ENCODE results near the gene OSBP.

OSBP gene

DNA sequence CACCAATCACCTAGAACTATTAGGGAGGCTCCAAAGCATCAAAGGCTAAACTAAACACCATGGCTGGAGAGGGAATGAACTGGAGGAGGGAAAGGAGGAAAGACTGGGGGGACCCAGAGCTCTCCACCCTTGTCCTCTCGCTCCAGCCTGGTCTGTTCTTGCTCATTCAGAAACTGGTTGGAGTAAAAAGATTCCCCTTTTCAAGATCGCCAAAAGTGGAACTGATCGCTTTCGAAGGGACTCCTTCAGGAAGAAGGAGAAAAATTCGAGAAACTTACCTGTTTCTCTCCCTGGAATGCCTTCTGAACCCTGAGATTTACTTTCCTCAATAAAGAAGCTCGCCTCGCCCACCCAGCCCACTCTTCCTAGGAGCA is 57.3 kb downstream of the OSBP start:
- DNase-seq (ENCODE audit: low spot score) = no peak
- TF ChIP-seq, protein P1, sequence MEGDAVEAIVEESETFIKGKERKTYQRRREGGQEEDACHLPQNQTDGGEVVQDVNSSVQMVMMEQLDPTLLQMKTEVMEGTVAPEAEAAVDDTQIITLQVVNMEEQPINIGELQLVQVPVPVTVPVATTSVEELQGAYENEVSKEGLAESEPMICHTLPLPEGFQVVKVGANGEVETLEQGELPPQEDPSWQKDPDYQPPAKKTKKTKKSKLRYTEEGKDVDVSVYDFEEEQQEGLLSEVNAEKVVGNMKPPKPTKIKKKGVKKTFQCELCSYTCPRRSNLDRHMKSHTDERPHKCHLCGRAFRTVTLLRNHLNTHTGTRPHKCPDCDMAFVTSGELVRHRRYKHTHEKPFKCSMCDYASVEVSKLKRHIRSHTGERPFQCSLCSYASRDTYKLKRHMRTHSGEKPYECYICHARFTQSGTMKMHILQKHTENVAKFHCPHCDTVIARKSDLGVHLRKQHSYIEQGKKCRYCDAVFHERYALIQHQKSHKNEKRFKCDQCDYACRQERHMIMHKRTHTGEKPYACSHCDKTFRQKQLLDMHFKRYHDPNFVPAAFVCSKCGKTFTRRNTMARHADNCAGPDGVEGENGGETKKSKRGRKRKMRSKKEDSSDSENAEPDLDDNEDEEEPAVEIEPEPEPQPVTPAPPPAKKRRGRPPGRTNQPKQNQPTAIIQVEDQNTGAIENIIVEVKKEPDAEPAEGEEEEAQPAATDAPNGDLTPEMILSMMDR (IDR thresholded peaks at IDR 0.05; ENCODE audit: borderline replicate concordance, control extremely low read depth, extremely low read depth, insufficient read depth, missing control alignments) = no peak
- in situ Hi-C loops (cut with MboI; ENCODE audit: low sequenced_read_pairs, unreplicated experiment) = loop anchor here (10.0 kb wide), 1 partner anchor 107 kb away; the partner anchor contains the start of gene PATL1

DNA sequence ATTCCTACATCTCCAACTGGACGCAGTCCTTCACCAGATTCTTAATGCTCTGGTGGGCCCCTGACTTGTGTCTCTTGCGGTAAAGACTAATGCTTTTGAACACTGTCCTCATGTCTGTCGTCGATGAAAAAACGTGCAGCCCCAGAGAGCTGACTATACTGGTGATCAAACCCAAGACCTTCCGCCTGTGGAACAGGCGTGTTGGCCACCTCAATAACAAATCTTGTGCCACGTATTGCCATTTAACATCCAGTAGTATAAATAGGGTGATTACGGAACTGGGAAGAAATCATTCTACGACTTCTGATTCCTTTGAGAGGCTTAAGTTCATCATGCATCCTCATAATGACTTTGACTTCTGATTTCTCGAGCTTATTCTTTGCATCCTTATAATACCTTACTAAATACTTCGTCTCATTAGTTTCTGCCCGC is 58.6 kb downstream of the OSBP start:
- TF ChIP-seq, protein P1 (IDR thresholded peaks at IDR 0.05; ENCODE audit: borderline replicate concordance, control extremely low read depth, extremely low read depth, insufficient read depth, missing control alignments) = no peak
- in situ Hi-C loops (cut with MboI; ENCODE audit: low sequenced_read_pairs, unreplicated experiment) = loop anchor here (10.0 kb wide), 1 partner anchor 108 kb away; the partner anchor contains the start of gene PATL1
- DNase-seq (ENCODE audit: low spot score) = no peak

DNA sequence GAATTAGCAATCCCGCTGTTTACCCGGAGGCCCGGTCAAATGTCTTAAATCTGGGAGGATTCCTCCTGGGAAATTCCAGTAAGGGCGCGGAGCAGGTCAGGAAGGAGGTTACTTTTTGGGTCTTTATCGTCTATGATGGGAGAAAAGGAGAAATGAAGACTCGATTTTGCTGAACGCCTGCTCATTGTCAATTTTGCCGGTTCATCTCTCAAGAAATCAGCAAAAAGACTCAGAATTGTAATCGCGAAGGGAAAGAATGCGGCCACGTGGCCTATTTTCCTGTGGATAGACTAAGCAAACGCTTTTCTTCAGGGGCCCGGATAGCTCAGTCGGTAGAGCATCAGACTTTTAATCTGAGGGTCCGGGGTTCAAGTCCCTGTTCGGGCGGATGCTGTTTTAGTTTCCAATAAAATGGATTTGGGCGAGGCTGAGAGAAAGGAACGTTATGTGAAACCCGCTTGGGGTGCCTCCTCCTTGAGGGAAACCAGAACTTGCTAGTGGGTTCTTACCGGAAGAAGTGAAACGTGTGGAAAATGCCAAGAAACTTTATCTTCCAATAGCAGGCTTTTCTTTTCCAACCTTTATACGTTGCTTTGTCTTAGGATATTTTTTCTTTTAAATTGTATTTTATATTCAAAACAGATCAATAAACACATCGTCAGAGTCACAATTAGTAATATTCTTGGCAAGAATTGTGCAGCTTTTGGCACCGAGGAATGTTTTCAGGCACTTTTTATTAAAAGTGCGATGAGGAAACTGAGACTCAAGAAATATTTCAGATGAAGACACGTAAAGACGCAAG is 59.3 kb downstream of the OSBP start:
- no peak for DNase-seq (ENCODE audit: low spot score)
- TF ChIP-seq, protein P1 (IDR thresholded peaks at IDR 0.05; ENCODE audit: borderline replicate concordance, control extremely low read depth, extremely low read depth, insufficient read depth, missing control alignments) = no peak
- in situ Hi-C loops (cut with MboI; ENCODE audit: low sequenced_read_pairs, unreplicated experiment) = loop anchor here (10.0 kb wide), 1 partner anchor 108 kb away; the partner anchor contains the start of gene PATL1

DNA sequence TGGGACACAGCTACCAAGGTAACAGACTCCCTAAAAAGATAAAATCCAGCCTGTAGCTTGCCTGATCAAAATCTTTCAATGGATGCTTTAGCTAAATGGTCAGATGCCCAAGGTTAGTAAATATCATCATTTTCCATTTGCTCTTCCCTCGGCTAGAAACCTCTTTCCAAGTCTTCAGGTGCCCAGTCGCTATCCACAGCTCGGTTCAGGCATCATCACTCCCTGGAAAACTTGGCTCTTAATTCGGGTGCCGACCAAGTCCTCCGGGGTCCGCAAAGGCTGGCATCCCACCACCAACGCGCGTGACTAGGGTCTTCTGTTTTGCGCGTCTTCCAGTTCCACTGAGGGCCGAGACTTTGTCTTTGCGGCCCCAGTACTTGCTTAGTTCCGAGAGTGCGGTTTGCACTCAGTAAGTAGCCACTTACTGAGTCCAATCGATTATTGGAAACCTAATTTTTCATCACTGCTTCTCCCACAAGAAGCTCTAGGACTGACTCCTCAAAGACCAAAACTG is 59.9 kb downstream of the OSBP start:
- no peak for DNase-seq (ENCODE audit: low spot score)
- in situ Hi-C loops (cut with MboI; ENCODE audit: low sequenced_read_pairs, unreplicated experiment) = loop anchor here (10.0 kb wide), 1 partner anchor 109 kb away; the partner anchor contains the start of gene PATL1
- TF ChIP-seq, protein P1 (IDR thresholded peaks at IDR 0.05; ENCODE audit: borderline replicate concordance, control extremely low read depth, extremely low read depth, insufficient read depth, missing control alignments) = no peak

DNA sequence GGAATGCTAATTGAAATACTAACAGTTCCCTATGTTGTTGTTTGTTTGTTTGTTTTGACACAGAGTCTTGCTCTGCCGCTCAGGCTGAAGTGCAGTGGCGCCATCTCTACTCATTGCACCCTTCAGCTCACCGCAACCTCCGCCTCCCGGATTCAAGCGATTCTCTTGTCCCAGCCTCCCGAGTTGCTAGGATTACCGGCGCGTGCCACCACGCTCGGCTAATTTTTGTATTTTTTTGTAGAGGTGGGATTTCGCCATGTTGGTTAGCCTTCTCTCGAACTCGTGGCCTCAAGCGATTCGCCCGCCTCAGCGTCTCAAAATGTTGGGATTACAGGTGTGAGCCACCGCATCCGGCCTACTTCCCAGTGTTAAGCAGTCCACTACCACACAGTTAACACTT is 62.3 kb downstream of the OSBP start:
- DNase-seq (ENCODE audit: low spot score) = no peak
- in situ Hi-C loops (cut with MboI; ENCODE audit: low sequenced_read_pairs, unreplicated experiment) = loop anchor here (10.0 kb wide), 1 partner anchor 111 kb away; the partner anchor contains the start of gene PATL1
- TF ChIP-seq, protein P1 (IDR thresholded peaks at IDR 0.05; ENCODE audit: borderline replicate concordance, control extremely low read depth, extremely low read depth, insufficient read depth, missing control alignments) = no peak

DNA sequence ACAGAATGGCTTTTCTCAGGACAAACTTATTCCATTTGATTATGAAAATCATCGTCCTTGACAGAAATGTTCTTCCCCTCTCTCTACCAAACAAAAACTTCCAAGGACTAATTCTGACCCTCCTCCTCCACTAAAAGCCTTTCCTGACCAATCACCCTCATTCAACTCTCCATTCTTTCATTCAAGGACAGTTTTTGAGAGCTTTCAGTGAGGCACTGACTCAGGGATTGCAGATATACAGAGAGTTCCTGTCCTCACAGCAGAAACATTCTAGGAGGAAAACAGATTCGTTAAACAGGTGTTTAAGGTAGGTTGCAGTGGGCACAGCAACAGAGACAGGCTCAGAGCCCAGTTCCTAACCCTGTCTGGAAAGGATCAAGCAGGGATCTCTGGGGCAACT is 62.7 kb downstream of the OSBP start:
- DNase-seq (ENCODE audit: low spot score) = no peak
- TF ChIP-seq, protein P1 (IDR thresholded peaks at IDR 0.05; ENCODE audit: borderline replicate concordance, control extremely low read depth, extremely low read depth, insufficient read depth, missing control alignments) = no peak
- in situ Hi-C loops (cut with MboI; ENCODE audit: low sequenced_read_pairs, unreplicated experiment) = loop anchor here (10.0 kb wide), 1 partner anchor 112 kb away; the partner anchor contains the start of gene PATL1
